NCI-H2029 treated with DMSO at 0.1 percent for 48 hours (cell line): ENCODE measurements around the gene HS6ST2.
A peak's percentile ranks its signal among the peaks of the same experiment; 100 is the strongest.

ENCODE experiments used
- DNase-seq: peaks from one replicate; lab custom pipeline; 2025; lab: John Stamatoyannopoulos, UW

The HS6ST2 gene

GRCh38 chrX:132615391-132616131 is 342.9 kb downstream of the HS6ST2 start:
- DNase-seq: no peak

GRCh38 chrX:132614297-132614696 is 344.1 kb downstream of the HS6ST2 start:
- DNase-seq: no peak

GRCh38 chrX:132613801-132614200 is 344.6 kb downstream of the HS6ST2 start:
- no peak for DNase-seq

GRCh38 chrX:132612821-132613564 is 345.4 kb downstream of the HS6ST2 start:
- peak; percentile 32 for DNase-seq

GRCh38 chrX:132610536-132610935 is 347.9 kb downstream of the HS6ST2 start:
- DNase-seq: no peak

GRCh38 chrX:132609362-132609848 is 349.0 kb downstream of the HS6ST2 start:
- DNase-seq: no peak

- DNase-seq: no peak
Observed at GRCh38 chrX:132603700-132604286, 354.6 kb downstream of the HS6ST2 start.

- no peak for DNase-seq
Observed at GRCh38 chrX:132602701-132603100, 355.7 kb downstream of the HS6ST2 start.

GRCh38 chrX:132594999-132595398 is 363.4 kb downstream of the HS6ST2 start:
- DNase-seq: no peak

- no peak for DNase-seq
Observed at GRCh38 chrX:132594129-132594528, 364.3 kb downstream of the HS6ST2 start.

GRCh38 chrX:132592880-132593279 is 365.5 kb downstream of the HS6ST2 start:
- peak; percentile 84 for DNase-seq

GRCh38 chrX:132591719-132592275 is 366.6 kb downstream of the HS6ST2 start:
- peak; percentile 63 for DNase-seq

GRCh38 chrX:132590350-132591026 is 367.9 kb downstream of the HS6ST2 start:
- no peak for DNase-seq

- DNase-seq: no peak
Observed at GRCh38 chrX:132584936-132585335, 373.5 kb downstream of the HS6ST2 start.

GRCh38 chrX:132576939-132577338 is 381.5 kb downstream of the HS6ST2 start:
- peak; percentile 1 for DNase-seq
